ENCODE measurements around the gene SLC41A1. TPM values are rescaled to one million over a fixed set of nuclear protein-coding genes. Genes with fewer than 3 reads are reported as not detected.

SLC41A1 gene
- total and polyA plus RNA-seq, 12 donors = 97.0 to 566 (median 303) TPM

GRCh38 chr1:205783433-205783795, 29.6 kb downstream of the SLC41A1 start:
- TF ChIP-seq, protein P1, sequence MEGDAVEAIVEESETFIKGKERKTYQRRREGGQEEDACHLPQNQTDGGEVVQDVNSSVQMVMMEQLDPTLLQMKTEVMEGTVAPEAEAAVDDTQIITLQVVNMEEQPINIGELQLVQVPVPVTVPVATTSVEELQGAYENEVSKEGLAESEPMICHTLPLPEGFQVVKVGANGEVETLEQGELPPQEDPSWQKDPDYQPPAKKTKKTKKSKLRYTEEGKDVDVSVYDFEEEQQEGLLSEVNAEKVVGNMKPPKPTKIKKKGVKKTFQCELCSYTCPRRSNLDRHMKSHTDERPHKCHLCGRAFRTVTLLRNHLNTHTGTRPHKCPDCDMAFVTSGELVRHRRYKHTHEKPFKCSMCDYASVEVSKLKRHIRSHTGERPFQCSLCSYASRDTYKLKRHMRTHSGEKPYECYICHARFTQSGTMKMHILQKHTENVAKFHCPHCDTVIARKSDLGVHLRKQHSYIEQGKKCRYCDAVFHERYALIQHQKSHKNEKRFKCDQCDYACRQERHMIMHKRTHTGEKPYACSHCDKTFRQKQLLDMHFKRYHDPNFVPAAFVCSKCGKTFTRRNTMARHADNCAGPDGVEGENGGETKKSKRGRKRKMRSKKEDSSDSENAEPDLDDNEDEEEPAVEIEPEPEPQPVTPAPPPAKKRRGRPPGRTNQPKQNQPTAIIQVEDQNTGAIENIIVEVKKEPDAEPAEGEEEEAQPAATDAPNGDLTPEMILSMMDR (IDR thresholded peaks at IDR 0.05) = no peak
- no peaks in the 10 kb centered on the region for H3K9me3 ChIP-seq
- no peak overlapping the region for H3K4me3 ChIP-seq
- H3K27me3 ChIP-seq = no peaks in the 10 kb centered on the region
- DNase-seq (no peak), ATAC-seq (peak in 1 of 8 donors; percentile 1)
- no peaks in the 10 kb centered on the region for H3K36me3 ChIP-seq
- intact Hi-C loops (cut with DNase I) = no loop called here
- H3K4me1 ChIP-seq = peaks cover under 1 to 37% (median 12%) of the 10 kb centered on the region in 9 donors
- peak overlapping the region; percentile 37 to 85 (median 78) for H3K27ac ChIP-seq

DNA sequence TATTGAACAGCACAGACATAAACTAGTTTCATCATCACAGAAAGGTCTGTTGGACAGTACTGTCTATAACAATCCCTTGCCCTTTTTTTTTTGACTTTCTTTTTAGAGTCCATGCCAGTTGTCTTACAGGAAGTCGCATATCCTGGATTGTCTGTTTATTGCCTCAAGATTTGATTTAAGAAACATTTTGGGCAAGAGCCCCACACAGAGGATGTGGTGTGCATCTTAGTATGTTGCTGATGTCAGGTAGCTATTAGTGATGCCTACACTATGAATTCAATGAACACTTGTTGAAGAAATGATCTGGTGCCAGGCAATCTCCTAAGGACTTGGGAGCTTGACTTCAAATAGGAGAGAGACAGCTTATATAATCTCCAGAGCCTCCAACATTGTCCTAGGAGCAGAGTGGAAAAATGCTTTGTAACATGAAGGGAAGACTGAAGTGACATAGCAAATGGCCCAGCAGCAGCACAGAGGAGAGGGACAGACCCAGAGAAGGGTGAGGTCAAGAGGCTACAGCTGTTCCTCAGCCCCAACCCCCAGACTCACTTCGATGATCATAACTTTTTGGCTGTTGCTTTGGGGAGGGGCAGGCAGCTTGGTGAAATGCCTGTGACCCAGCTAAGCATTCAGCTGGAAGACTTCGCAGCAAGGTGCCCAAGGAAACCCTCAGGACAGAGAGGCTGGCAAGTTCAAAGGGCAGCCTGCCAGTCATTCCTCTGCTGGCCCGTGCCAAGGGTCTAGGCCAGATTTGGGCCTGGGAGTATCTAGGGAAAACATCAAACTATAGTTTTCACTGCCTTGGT, 30.2 kb downstream of the SLC41A1 start:
- peak in 1 of 8 donors; percentile 19 for ATAC-seq
- no peaks in the 10 kb centered on the region for H3K36me3 ChIP-seq
- no peak overlapping the region for H3K4me3 ChIP-seq
- TF ChIP-seq, protein P1 (IDR thresholded peaks at IDR 0.05) = no peak
- H3K4me1 ChIP-seq = peaks cover 4 to 35% (median 12%) of the 10 kb centered on the region in 9 donors
- no peaks in the 10 kb centered on the region for H3K9me3 ChIP-seq
- peak overlapping the region; percentile 37 to 85 (median 78) for H3K27ac ChIP-seq
- H3K27me3 ChIP-seq = no peaks in the 10 kb centered on the region
- intact Hi-C loops (cut with DNase I) = no loop called here
- 56 to 65% methylated on average over 4 of the region's 4 CpGs for WGBS, 2 donors
- no peak for DNase-seq

- no peaks in the 10 kb centered on the region for H3K27me3 ChIP-seq
- DNase-seq = no peak
- TF ChIP-seq, protein P1 (IDR thresholded peaks at IDR 0.05) = no peak
- 87 to 91% methylated on average over 5 of the region's 5 CpGs for WGBS, 2 donors
- peaks cover 0 to 28% (median 19%) of the 10 kb centered on the region in 9 donors for H3K4me1 ChIP-seq
- no peak overlapping the region for H3K27ac ChIP-seq
- H3K9me3 ChIP-seq = no peaks in the 10 kb centered on the region
- H3K4me3 ChIP-seq = no peak overlapping the region
- intact Hi-C loops (cut with DNase I) = no loop called here
- no peak for ATAC-seq
- H3K36me3 ChIP-seq = no peaks in the 10 kb centered on the region
Measured at GRCh38 chr1:205780335-205780734, 32.7 kb downstream of the SLC41A1 start.

GRCh38 chr1:205777994-205778393, 35.0 kb downstream of the SLC41A1 start:
- TF ChIP-seq, protein P1 (IDR thresholded peaks at IDR 0.05) = no peak
- intact Hi-C loops (cut with DNase I) = no loop called here
- no peaks in the 10 kb centered on the region for H3K27me3 ChIP-seq
- no peaks in the 10 kb centered on the region for H3K9me3 ChIP-seq
- DNase-seq = no peak
- H3K36me3 ChIP-seq = no peaks in the 10 kb centered on the region
- H3K27ac ChIP-seq = no peak overlapping the region
- peaks cover 0 to 34% (median 16%) of the 10 kb centered on the region in 9 donors for H3K4me1 ChIP-seq
- WGBS, 2 donors = 75 to 89% methylated on average over 2 of the region's 2 CpGs
- no peak for ATAC-seq
- H3K4me3 ChIP-seq = no peak overlapping the region
